Fibroblast of skin of right biceps (primary cell): ENCODE measurements around the gene HNRNPUL1.

Experiments
- DNase-seq: peaks from one replicate; pipeline ENCODE4 v3.0.0-alpha.2; 2013

HNRNPUL1 gene

GRCh38 chr19:41263850-41264580 is at the start of gene HNRNPUL1:
Gene HNRNPUL1 (plus strand): TSS chr19:41264372. CDS start chr19:41264504, 132 bp downstream.
- peak; percentile 100 for DNase-seq

GRCh38 chr19:41217741-41218140 is 46.4 kb upstream of the HNRNPUL1 start:
- DNase-seq, result no peak

GRCh38 chr19:41218249-41218614 is 45.9 kb upstream of the HNRNPUL1 start:
- no peak for DNase-seq

- peak; percentile 83 for DNase-seq
These were observed 45.3 kb upstream of the HNRNPUL1 start, which contains the start of gene AXL for GRCh38 chr19:41218615-41219507. Gene AXL (plus strand): TSS chr19:41219223. CDS start chr19:41219393, 170 bp downstream.

- DNase-seq, result peak; percentile 71
These were observed 44.1 kb upstream of the HNRNPUL1 start for GRCh38 chr19:41219924-41220567.

- no peak for DNase-seq
These were observed 43.4 kb upstream of the HNRNPUL1 start for GRCh38 chr19:41220811-41221210.

GRCh38 chr19:41221514-41222205 is 42.5 kb upstream of the HNRNPUL1 start:
- no peak for DNase-seq

- no peak for DNase-seq
These were observed 41.9 kb upstream of the HNRNPUL1 start for GRCh38 chr19:41222240-41222639.

GRCh38 chr19:41223431-41224234 is 40.5 kb upstream of the HNRNPUL1 start:
- peak; percentile 97 for DNase-seq

- DNase-seq, result no peak
These were observed 39.5 kb upstream of the HNRNPUL1 start for GRCh38 chr19:41224632-41225031.

- peak; percentile 100 for DNase-seq
These were observed 38.7 kb upstream of the HNRNPUL1 start for GRCh38 chr19:41225238-41226052.

- peak; percentile 93 for DNase-seq
These were observed 37.9 kb upstream of the HNRNPUL1 start for GRCh38 chr19:41226053-41226873.

GRCh38 chr19:41226874-41227390 is 37.2 kb upstream of the HNRNPUL1 start:
- DNase-seq, result no peak

- DNase-seq, result no peak
These were observed 35.7 kb upstream of the HNRNPUL1 start for GRCh38 chr19:41228486-41228885.

- peak; percentile 69 for DNase-seq
These were observed 34.8 kb upstream of the HNRNPUL1 start for GRCh38 chr19:41229338-41229737.

GRCh38 chr19:41230067-41230857 is 33.9 kb upstream of the HNRNPUL1 start:
- DNase-seq, result no peak

- DNase-seq, result no peak
These were observed 31.5 kb upstream of the HNRNPUL1 start for GRCh38 chr19:41232686-41233085.

- DNase-seq, result no peak
These were observed 30.4 kb upstream of the HNRNPUL1 start for GRCh38 chr19:41233748-41234240.
